Panc1 (cell line): Measurements from ENCODE around the gene MAPT. TPM values are rescaled to one million over a fixed set of nuclear protein-coding genes. Genes with fewer than 3 reads are reported as not detected.

ENCODE experiments used
- ATAC-seq: fragments of 200-7000 bp; cut with Tn5 transposase; 2 replicates; pipeline ENCODE4 v1.9.1; 2020; ENCODE audit warnings: mild to moderate bottlenecking, moderate library complexity
- BruUV-seq: library from RNA; stranded (reverse); fragments of 400-500 nt; replicated peaks from 2 replicates; lab custom pipeline; 2021; lab: Mats Ljungman, UMichigan
- CTCF ChIA-PET: fragments of 300-600 bp; sonication (Branson Sonifier 250); formaldehyde crosslinking; loops from one replicate; lab custom pipeline; 2022; ENCODE audit warnings: antibody characterized with exemption; lab: Charles Lee
- POLR2A ChIA-PET: fragments of 300-600 bp; sonication (Branson Sonifier 250); formaldehyde crosslinking; loops from one replicate; lab custom pipeline; 2022; ENCODE audit warnings: antibody characterized with exemption; lab: Charles Lee
- DNase-seq: peaks from one replicate; pipeline ENCODE4 v3.0.0-alpha.2; 2010; ENCODE audit warnings: low read depth, low spot score
- H3K27ac ChIP-seq: 2 replicates; pipeline ENCODE4 v1.5.1; 2011; ENCODE audit warnings: mild to moderate bottlenecking, low read length, inconsistent platforms
- H3K27me3 ChIP-seq: fragments of 200-500 bp; sonication (Bioruptor generic); 2 replicates; pipeline ENCODE4 v1.6.0; 2014; ENCODE audit warnings: low read length, inconsistent platforms; ENCODE audit not compliant: control insufficient read depth, insufficient read depth
- H3K36me3 ChIP-seq: fragments of 200-500 bp; sonication (Bioruptor generic); 2 replicates; pipeline ENCODE4 v1.5.1; 2014; ENCODE audit warnings: inconsistent platforms, mild to moderate bottlenecking, low read length, moderate library complexity; ENCODE audit not compliant: control insufficient read depth, insufficient read depth
- H3K4me1 ChIP-seq: 2 replicates; pipeline ENCODE4 v1.5.1; 2011; ENCODE audit warnings: inconsistent platforms, mild to moderate bottlenecking, low read length, moderate library complexity; ENCODE audit not compliant: control insufficient read depth, insufficient read depth
- H3K4me3 ChIP-seq, 2 experiments: 2 replicates each; pipeline ENCODE4 v1.5.1; 2011 to 2012; ENCODE audit warnings: low read depth in 2 of 2, low read length in 2 of 2, mild to moderate bottlenecking in 2 of 2, inconsistent platforms in 1 of 2, moderate library complexity in 1 of 2
- H3K9me3 ChIP-seq: fragments of 200-500 bp; sonication (Bioruptor generic); 2 replicates; pipeline ENCODE4 v1.5.1; 2014; ENCODE audit warnings: low read depth, mild to moderate bottlenecking, inconsistent platforms, low read length, moderate library complexity; ENCODE audit not compliant: control insufficient read depth, insufficient read depth
- POLR2AphosphoS5 ChIP-seq: IDR thresholded peaks from 2 replicates; pipeline ENCODE4 v1.6.1; 2012; ENCODE audit warnings: mild to moderate bottlenecking, low read depth, low read length, moderate library complexity
- SIN3A ChIP-seq: IDR thresholded peaks from 2 replicates; pipeline ENCODE4 v1.6.1; 2012; ENCODE audit warnings: low read depth, mild to moderate bottlenecking, low read length, moderate library complexity, borderline replicate concordance; ENCODE audit not compliant: insufficient read depth
- TCF7L2 ChIP-seq: IDR thresholded peaks from 2 replicates; pipeline ENCODE4 v1.6.1; 2011; ENCODE audit warnings: mild to moderate bottlenecking, low read depth, low read length, inconsistent platforms
- in situ Hi-C: cut with HindIII; loops from 2 replicates; pipeline ENCODE4 v1.10.0; 2016; ENCODE audit warnings: low sequenced_read_pairs, low pct_unique_long_range_greater_than_20kb
- intact Hi-C: fragments of 100-400 bp; cut with micrococcal nuclease; formaldehyde crosslinking; loops from one replicate; pipeline ENCODE4 v1.10.0; 2022; ENCODE audit not compliant: unreplicated experiment
- total RNA-seq: library from RNA; stranded (reverse); gene quantifications from one replicate; pipeline ENCODE4 v1.2.1, GENCODE V29; 2021; ENCODE audit not compliant: unreplicated experiment
- TF ChIP-seq, protein P1 (sequence below), 2 experiments: IDR thresholded peaks; 2 replicates each; pipeline ENCODE4 v1.6.1; 2011 to 2012; ENCODE audit warnings: low read depth in 2 of 2, control low read depth in 1 of 2, low read length in 1 of 2, mild to moderate bottlenecking in 1 of 2, moderate library complexity in 1 of 2; ENCODE audit not compliant: insufficient read depth in 1 of 2
- TF ChIP-seq, protein P2 (sequence below): fragments of 450-650 bp; IDR thresholded peaks from 2 replicates; pipeline ENCODE4 v1.5.1; 2017; ENCODE audit warnings: mild to moderate bottlenecking

MAPT gene
- total RNA-seq, 1 experiment from 2014 or later, result 0.59 TPM

DNA sequence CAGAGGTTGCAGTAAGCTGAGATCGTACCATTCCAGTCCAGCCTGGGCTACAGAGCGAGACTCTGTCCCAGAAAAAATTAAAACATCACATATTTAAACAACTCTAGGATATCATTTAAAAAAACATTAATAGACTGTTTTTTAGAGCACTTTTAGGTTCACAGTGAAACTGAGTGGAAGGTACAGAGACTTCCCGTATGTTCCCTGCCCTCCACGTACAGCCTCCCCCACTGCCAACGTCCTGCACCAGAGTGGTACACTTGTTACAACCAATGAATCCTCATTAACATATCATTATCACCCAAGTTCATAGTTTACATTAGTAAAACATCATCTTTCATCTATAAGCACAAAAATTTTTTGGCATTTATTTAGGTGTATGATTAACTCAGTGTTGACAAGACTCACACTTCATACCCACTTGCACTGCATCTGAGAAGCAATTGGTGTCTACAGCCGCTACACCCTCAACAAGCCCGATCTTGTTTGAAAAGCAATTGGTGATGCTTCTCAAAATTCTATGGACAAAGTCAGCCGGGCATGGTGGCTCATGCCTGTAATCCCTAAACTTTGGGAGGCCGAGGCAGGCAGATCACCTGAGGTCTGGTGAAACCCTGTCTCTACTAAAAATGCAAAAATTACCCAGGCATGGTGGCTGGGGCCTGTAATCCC lies 64.8 kb downstream of the MAPT start:
- ChIA-PET POLR2A (no interaction called here), CTCF (no interaction called here)
- intact Hi-C loops (no loop called here), in situ Hi-C loops (no loop called here)
- no TSS peak for BruUV-seq
- Histone ChIP-seq H3K36me3 (no peaks in the 10 kb centered on the region), H3K4me1 (no peaks in the 10 kb centered on the region), H3K9me3 (no peaks in the 10 kb centered on the region), H3K4me3 (no peak overlapping the region), H3K27ac (no peak overlapping the region), H3K27me3 (no peaks in the 10 kb centered on the region)
- no peak for DNase-seq
- TF ChIP-seq, protein P1, sequence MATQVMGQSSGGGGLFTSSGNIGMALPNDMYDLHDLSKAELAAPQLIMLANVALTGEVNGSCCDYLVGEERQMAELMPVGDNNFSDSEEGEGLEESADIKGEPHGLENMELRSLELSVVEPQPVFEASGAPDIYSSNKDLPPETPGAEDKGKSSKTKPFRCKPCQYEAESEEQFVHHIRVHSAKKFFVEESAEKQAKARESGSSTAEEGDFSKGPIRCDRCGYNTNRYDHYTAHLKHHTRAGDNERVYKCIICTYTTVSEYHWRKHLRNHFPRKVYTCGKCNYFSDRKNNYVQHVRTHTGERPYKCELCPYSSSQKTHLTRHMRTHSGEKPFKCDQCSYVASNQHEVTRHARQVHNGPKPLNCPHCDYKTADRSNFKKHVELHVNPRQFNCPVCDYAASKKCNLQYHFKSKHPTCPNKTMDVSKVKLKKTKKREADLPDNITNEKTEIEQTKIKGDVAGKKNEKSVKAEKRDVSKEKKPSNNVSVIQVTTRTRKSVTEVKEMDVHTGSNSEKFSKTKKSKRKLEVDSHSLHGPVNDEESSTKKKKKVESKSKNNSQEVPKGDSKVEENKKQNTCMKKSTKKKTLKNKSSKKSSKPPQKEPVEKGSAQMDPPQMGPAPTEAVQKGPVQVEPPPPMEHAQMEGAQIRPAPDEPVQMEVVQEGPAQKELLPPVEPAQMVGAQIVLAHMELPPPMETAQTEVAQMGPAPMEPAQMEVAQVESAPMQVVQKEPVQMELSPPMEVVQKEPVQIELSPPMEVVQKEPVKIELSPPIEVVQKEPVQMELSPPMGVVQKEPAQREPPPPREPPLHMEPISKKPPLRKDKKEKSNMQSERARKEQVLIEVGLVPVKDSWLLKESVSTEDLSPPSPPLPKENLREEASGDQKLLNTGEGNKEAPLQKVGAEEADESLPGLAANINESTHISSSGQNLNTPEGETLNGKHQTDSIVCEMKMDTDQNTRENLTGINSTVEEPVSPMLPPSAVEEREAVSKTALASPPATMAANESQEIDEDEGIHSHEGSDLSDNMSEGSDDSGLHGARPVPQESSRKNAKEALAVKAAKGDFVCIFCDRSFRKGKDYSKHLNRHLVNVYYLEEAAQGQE (IDR thresholded peaks at IDR 0.05; ENCODE audit: insufficient read depth in 1 of 2, low read depth in 2 of 2, low read length in 1 of 2), result no peak
- TF ChIP-seq SIN3A (no peak), POLR2AphosphoS5 (no peak), TCF7L2 (no peak)
- TF ChIP-seq, protein P2, sequence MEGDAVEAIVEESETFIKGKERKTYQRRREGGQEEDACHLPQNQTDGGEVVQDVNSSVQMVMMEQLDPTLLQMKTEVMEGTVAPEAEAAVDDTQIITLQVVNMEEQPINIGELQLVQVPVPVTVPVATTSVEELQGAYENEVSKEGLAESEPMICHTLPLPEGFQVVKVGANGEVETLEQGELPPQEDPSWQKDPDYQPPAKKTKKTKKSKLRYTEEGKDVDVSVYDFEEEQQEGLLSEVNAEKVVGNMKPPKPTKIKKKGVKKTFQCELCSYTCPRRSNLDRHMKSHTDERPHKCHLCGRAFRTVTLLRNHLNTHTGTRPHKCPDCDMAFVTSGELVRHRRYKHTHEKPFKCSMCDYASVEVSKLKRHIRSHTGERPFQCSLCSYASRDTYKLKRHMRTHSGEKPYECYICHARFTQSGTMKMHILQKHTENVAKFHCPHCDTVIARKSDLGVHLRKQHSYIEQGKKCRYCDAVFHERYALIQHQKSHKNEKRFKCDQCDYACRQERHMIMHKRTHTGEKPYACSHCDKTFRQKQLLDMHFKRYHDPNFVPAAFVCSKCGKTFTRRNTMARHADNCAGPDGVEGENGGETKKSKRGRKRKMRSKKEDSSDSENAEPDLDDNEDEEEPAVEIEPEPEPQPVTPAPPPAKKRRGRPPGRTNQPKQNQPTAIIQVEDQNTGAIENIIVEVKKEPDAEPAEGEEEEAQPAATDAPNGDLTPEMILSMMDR, result no peak
- no peak for ATAC-seq

DNA sequence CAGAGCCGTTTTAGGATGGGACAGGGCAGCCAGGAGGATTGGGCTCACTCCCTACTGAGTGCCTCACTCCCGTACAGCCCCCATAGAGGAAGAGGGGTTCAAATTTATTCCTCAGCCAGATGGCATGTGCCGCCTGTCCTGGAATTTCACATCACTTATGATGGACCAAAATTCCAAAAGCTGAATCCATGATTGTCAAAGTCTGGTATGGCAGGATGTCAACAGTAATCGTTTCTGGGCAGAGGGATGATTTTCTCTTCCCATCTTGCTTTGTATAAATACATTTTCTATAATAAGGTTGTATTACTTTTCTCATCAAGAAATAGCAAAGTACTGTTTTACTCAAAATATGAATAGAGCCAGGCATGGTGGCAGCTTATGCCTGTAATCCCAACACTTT lies 66.0 kb downstream of the MAPT start:
- no peaks in the 10 kb centered on the region for H3K36me3 ChIP-seq
- BruUV-seq, result no TSS peak
- no peaks in the 10 kb centered on the region for H3K9me3 ChIP-seq
- no peak for TF ChIP-seq SIN3A
- TF ChIP-seq, protein P1 (IDR thresholded peaks at IDR 0.05; ENCODE audit: insufficient read depth in 1 of 2, low read depth in 2 of 2, low read length in 1 of 2), result no peak
- no peak for TF ChIP-seq TCF7L2
- TF ChIP-seq, protein P2, result no peak
- TF ChIP-seq POLR2AphosphoS5, result no peak
- intact Hi-C loops, result no loop called here
- no peak overlapping the region for H3K27ac ChIP-seq
- H3K27me3 ChIP-seq, result no peaks in the 10 kb centered on the region
- in situ Hi-C loops, result no loop called here
- ChIA-PET POLR2A (no interaction called here), CTCF (no interaction called here)
- ATAC-seq (no peak), DNase-seq (no peak)
- no peak overlapping the region for H3K4me3 ChIP-seq
- no peaks in the 10 kb centered on the region for H3K4me1 ChIP-seq
